ENCODE data around the gene F13B. TPM values are rescaled to one million over a fixed set of nuclear protein-coding genes. Genes with fewer than 3 reads are reported as not detected.
"Not testable (repeated sequence)": the region's sequence is repeated elsewhere in the genome, so short reads cannot be mapped to it uniquely, and the experiment has no call there.

F13B gene
- total RNA-seq, 2 donors from 2014 or later = not detected

DNA sequence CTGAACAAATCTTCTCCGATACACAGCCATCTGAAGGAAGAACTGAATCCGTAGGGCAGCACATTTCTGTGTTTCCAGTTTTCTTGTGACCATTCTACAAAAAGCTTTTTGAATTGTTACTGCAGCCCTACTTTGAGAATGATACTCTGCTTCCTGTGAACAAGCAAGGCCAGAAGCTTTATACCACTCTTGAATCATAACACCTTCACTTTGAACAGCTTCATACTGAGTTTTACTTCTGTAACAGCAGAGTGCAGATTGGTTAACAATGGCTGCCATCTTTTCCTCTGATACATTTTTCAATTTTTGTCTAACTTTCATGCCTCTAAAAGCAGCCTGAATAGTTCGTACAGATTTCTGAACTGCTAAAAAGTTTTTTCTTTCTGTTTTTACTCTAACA lies 33.6 kb upstream of the F13B start:
- TF ChIP-seq CTCF (IDR thresholded peaks at IDR 0.05) = no peak
- DNase-seq (ENCODE audit: low spot score) = no peak
- Histone ChIP-seq H3K27me3 (no peaks in the 10 kb centered on the region), H3K36me3 (no peaks in the 10 kb centered on the region), H3K27ac (no peak overlapping the region), H3K4me3 (no peak overlapping the region), H3K9me3 (no peaks in the 10 kb centered on the region), H3K4me1 (no peaks in the 10 kb centered on the region)

- Histone ChIP-seq H3K4me3 (no peak overlapping the region), H3K36me3 (no peaks in the 10 kb centered on the region), H3K27me3 (no peaks in the 10 kb centered on the region), H3K9me3 (no peaks in the 10 kb centered on the region), H3K27ac (no peak overlapping the region), H3K4me1 (no peaks in the 10 kb centered on the region)
- DNase-seq (ENCODE audit: low spot score) = no peak
- no peak for TF ChIP-seq CTCF (IDR thresholded peaks at IDR 0.05)
These were observed 32.4 kb upstream of the F13B start for GRCh38 chr1:197099444-197099843.

DNA sequence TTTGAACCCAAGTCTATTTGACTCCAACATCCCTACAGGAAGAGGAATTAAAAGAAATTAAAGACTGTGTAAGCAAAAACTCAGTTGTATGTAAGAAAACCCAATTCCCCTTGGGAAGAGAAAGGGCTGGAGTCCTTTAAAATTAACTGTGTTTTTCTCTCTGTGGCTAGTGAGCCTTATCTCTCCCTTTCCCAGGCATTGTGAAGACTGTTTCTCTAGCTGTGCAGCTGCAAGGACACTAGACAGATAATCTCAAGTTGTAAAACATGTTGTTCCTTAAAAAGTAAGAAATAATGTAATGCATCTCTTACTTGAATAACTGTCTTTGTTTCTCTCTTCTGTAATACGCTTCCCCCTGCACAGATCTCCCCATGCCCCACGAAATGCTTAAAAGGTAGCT lies 29.9 kb upstream of the F13B start:
- not testable (repeated sequence) for H3K4me1 ChIP-seq; DNase-seq (ENCODE audit: low spot score); H3K36me3 ChIP-seq; H3K4me3 ChIP-seq; H3K27me3 ChIP-seq; H3K27ac ChIP-seq; H3K9me3 ChIP-seq

DNA sequence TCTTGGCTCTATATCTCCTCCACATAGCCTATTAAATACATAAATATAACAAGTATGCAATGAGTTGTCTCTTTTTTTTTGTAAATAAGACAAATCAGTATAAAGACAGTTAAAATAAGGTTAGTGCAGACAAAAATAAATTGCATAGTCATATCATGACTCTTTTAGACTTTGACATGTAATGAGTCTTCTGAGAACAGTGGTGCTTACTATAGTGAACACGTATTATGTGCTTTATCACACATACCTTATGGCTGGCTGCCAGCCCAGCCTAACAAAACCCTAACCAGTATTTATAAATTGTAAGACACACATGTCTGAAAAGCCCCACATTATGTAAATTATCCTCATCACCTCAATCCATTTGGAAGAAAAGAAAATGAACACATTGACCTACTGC lies 29.1 kb upstream of the F13B start:
- no peaks in the 10 kb centered on the region for H3K27me3 ChIP-seq
- no peak overlapping the region for H3K27ac ChIP-seq
- H3K36me3 ChIP-seq = no peaks in the 10 kb centered on the region
- no peaks in the 10 kb centered on the region for H3K4me1 ChIP-seq
- no peak for TF ChIP-seq CTCF (IDR thresholded peaks at IDR 0.05)
- no peak for DNase-seq (ENCODE audit: low spot score)
- H3K9me3 ChIP-seq = no peaks in the 10 kb centered on the region
- no peak overlapping the region for H3K4me3 ChIP-seq

DNA sequence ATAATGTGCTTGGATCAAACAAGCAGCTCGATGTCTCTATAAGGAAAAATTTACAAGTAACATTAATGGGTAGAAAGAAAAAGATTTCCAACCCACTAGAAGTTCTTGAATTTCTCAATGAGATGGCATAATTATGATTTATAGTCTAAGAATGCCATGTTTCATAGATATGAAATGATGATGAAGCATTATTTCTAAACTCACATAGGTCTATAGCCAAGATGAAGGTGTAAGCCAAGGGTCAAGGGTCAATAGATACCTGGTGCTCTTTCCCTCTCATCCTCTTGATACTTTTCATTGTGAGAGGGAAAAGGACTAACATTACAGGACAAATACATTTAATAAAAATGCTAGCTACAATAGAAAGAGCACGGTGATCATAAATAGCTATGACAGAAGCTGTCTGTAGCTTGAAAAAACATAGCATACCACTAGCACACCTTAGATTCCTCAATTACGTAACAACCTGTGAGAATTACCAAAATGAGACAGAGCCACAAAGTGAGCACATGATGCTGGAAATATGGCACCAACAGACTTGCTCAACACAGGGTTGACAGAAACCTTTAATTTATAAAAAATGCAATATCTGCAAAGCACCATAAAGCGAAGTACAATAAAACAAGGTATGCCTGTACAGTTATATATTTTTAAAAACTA lies 26.3 kb upstream of the F13B start:
- Histone ChIP-seq H3K27ac (no peak overlapping the region), H3K4me3 (no peak overlapping the region), H3K27me3 (no peaks in the 10 kb centered on the region), H3K4me1 (no peaks in the 10 kb centered on the region), H3K9me3 (no peaks in the 10 kb centered on the region), H3K36me3 (no peaks in the 10 kb centered on the region)
- DNase-seq (ENCODE audit: low spot score) = no peak
- TF ChIP-seq CTCF (IDR thresholded peaks at IDR 0.05) = no peak

DNA sequence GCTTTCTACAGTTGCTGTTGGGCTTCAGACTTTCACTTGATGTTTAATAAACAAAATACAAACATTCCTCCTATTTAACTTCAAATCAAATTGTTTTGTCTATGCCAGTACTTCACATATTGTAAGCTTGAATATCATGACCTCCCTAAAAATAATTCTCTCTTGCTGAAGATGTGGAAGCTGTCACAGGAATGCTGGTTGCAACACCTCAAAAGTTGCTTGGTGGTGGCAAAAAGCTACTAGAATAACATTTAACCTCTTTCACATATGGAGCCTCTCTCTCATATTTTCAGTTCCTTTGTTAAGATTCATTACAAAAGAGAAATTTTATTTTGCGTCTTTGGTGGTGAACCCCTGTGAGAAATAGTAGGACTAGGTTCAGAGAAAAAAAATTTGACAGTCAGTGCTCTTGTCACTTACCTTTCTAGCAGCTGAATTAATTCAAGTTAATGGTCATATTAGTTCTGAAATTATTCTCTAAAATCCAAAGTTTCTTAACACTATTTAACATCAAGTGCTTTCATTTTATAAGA lies 25.5 kb upstream of the F13B start:
- no peak for TF ChIP-seq CTCF (IDR thresholded peaks at IDR 0.05)

More for the DNA sequence above, 25.5 kb upstream of the F13B start:
- Histone ChIP-seq H3K36me3 (no peaks in the 10 kb centered on the region), H3K4me1 (no peaks in the 10 kb centered on the region), H3K27ac (no peak overlapping the region), H3K9me3 (no peaks in the 10 kb centered on the region), H3K27me3 (no peaks in the 10 kb centered on the region), H3K4me3 (no peak overlapping the region)
- DNase-seq (ENCODE audit: low spot score) = no peak
